ENCODE results near the gene DROSHA. TPM values are rescaled to one million over a fixed set of nuclear protein-coding genes. Genes with fewer than 3 reads are reported as not detected.

Gene DROSHA
- total and polyA plus RNA-seq, 10 donors: 34.8 to 68.5 (median 46.0) TPM

DNA sequence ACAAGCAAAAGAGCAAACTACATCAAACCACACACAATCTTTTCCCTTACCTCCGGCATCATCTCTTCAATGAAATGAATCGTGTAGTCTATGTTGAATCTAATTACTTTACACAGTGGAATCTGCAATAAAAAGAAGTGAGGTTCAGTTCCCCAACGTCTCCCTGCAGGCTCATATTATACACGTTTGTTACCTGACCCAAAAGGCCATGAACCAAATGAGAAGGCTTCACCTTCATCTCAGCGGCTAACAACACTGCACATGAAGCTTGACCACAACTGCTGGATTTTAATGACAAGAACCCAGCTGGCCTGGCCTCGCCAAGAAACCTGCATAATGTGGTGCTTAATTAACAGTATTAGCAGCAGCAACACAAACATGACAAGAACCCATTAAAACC is 45.5 kb downstream of the DROSHA start:
- Histone ChIP-seq H3K27ac (no peak overlapping the region), H3K9me3 (no peaks in the 10 kb centered on the region), H3K36me3 (peaks cover 3 to 99% (median 29%) of the 10 kb centered on the region in 6 donors), H3K4me1 (peaks cover 0 to 10% (median 2%) of the 10 kb centered on the region in 6 donors), H3K27me3 (replicated peaks in 1 of 7) (no peaks in the 10 kb centered on the region), H3K4me3 (no peak overlapping the region)
- no peak for DNase-seq
- intact Hi-C loops (cut with DNase I; ENCODE audit: low total_unique reads): no loop called here
- WGBS, 5 donors: 86 to 95% (median 92%) methylated on average over 6 of the region's 6 CpGs
- TF ChIP-seq POLR2AphosphoS5 (IDR thresholded peaks at IDR 0.05): no peak
- TF ChIP-seq, protein P1, sequence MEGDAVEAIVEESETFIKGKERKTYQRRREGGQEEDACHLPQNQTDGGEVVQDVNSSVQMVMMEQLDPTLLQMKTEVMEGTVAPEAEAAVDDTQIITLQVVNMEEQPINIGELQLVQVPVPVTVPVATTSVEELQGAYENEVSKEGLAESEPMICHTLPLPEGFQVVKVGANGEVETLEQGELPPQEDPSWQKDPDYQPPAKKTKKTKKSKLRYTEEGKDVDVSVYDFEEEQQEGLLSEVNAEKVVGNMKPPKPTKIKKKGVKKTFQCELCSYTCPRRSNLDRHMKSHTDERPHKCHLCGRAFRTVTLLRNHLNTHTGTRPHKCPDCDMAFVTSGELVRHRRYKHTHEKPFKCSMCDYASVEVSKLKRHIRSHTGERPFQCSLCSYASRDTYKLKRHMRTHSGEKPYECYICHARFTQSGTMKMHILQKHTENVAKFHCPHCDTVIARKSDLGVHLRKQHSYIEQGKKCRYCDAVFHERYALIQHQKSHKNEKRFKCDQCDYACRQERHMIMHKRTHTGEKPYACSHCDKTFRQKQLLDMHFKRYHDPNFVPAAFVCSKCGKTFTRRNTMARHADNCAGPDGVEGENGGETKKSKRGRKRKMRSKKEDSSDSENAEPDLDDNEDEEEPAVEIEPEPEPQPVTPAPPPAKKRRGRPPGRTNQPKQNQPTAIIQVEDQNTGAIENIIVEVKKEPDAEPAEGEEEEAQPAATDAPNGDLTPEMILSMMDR (IDR thresholded peaks at IDR 0.05 in 8 of 11, conservative IDR thresholded peaks at IDR 0.05 in 3 of 11): no peak

DNA sequence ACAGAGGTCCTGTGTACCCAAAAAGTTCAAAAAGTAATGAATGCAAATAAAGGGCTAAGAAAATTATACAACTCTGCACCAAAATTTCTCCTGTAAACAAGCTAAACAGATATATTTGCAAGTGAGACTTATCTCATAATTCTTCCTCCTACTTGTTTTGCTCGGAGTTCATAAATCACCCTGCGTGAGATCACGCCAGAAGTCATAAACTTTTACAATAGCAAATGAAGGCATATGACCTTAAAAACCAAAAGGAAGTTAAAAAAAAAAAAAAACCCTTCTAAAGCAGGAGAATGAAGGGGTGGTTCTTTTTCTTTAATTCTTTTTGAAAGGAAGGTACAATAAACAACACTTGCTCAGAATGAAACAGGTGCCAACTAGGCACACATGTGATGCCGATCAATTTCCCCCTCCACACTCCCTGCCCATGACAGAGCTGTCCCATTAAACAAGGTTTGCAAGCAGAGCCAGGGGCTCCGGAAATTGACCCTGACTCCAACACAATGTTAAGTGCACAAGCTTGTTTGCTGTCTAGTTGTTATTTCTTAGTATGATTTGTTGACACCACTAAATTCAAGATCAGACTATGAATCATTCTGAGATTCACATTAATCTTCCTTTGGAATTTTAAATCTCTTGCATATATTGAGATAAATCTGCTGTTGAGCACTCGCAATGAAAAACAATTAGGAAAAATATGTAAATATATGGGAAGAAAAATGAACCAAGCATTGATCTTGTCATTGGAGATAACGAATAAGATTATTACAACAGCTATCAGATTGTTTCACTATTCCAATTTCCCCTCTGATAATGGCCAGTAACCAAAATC is 46.3 kb downstream of the DROSHA start:
- H3K27me3 ChIP-seq (replicated peaks in 1 of 7): no peaks in the 10 kb centered on the region
- peaks cover 3 to 98% (median 28%) of the 10 kb centered on the region in 6 donors for H3K36me3 ChIP-seq
- peaks cover 0 to 10% (median 2%) of the 10 kb centered on the region in 6 donors for H3K4me1 ChIP-seq
- H3K27ac ChIP-seq: peak overlapping the region in 1 of 8 donors; percentile 5
- H3K9me3 ChIP-seq: no peaks in the 10 kb centered on the region
- TF ChIP-seq, protein P1 (IDR thresholded peaks at IDR 0.05 in 8 of 11, conservative IDR thresholded peaks at IDR 0.05 in 3 of 11): no peak
- no peak for TF ChIP-seq POLR2A (IDR thresholded peaks at IDR 0.05)
- TF ChIP-seq POLR2AphosphoS5 (IDR thresholded peaks at IDR 0.05): no peak
- WGBS, 5 donors: 49 to 59% (median 53%) methylated on average over 7 of the region's 7 CpGs
- intact Hi-C loops (cut with DNase I; ENCODE audit: low total_unique reads): no loop called here
- H3K4me3 ChIP-seq: no peak overlapping the region
- no peak for DNase-seq

DNA sequence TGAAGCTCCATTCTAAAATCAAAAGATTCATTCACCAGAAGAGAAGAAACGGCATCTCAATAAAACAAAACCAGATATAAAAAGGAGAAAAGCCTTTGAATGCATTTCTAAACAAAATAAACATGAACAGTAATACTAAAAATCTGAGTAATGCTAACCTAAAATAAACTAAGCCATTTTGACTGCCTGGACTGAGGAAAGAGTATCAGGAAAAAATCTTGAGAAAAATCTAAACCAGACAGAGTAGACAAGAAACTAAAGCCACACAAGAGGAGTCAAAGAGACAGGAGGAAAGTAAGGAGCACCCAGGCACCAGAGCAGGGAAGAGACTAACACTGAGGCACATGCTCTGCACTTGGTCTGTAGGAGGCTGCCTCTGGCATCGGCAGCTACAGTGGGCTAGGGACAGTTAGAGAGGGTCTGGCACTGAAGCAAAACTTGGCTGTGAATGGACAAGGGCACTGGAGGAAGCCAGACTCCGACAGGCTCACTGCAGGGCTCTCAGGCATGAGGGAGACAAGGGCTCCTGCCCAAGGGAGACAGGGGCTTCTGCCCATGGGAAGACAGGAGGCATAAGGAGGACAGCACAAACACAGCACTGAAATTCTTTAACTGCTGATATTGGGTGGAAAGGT is 50.2 kb downstream of the DROSHA start:
- TF ChIP-seq POLR2AphosphoS5 (IDR thresholded peaks at IDR 0.05) (no peak), POLR2A (IDR thresholded peaks at IDR 0.05) (no peak)
- TF ChIP-seq, protein P1 (IDR thresholded peaks at IDR 0.05 in 8 of 11, conservative IDR thresholded peaks at IDR 0.05 in 3 of 11): no peak
- DNase-seq: no peak
- Histone ChIP-seq H3K9me3 (no peaks in the 10 kb centered on the region), H3K27me3 (replicated peaks in 1 of 7) (no peaks in the 10 kb centered on the region), H3K27ac (no peak overlapping the region), H3K36me3 (peaks cover 3 to 92% (median 24%) of the 10 kb centered on the region in 6 donors), H3K4me1 (peaks cover 0 to 10% (median 2%) of the 10 kb centered on the region in 6 donors), H3K4me3 (no peak overlapping the region)
- WGBS, 5 donors: 92 to 97% (median 97%) methylated on average over 2 to 3 of the region's 3 CpGs
- intact Hi-C loops (cut with DNase I; ENCODE audit: low total_unique reads): no loop called here

DNA sequence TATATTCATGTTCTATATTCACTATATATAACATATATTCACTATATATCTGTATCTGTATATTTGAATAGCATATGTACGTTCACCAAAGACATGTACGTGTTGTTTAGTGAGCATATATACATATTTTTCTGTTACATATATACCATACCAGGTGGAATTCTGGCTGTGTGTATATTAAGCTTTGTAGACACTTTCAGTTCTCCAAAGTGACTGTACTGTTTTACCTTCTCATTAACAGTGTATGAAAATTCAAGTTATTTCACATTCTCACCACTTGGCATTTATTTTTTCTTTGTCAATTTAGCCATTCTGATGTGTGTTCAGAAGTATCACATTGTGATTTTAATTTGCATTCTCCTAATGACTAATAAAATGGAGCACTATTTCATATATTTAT is 52.2 kb downstream of the DROSHA start:
- WGBS, 5 donors: 88 to 92% (median 91%) methylated on average over 2 of the region's 2 CpGs

More for the DNA sequence above, 52.2 kb downstream of the DROSHA start:
- Histone ChIP-seq H3K27me3 (replicated peaks in 1 of 7) (no peaks in the 10 kb centered on the region), H3K4me3 (no peak overlapping the region), H3K36me3 (peaks cover 3 to 92% (median 33%) of the 10 kb centered on the region in 6 donors), H3K4me1 (no peaks in the 10 kb centered on the region), H3K27ac (no peak overlapping the region), H3K9me3 (no peaks in the 10 kb centered on the region)
- TF ChIP-seq, protein P1 (IDR thresholded peaks at IDR 0.05 in 8 of 11, conservative IDR thresholded peaks at IDR 0.05 in 3 of 11): no peak
- TF ChIP-seq POLR2AphosphoS5 (IDR thresholded peaks at IDR 0.05) (no peak), POLR2A (IDR thresholded peaks at IDR 0.05) (no peak)
- intact Hi-C loops (cut with DNase I; ENCODE audit: low total_unique reads): no loop called here
- no peak for DNase-seq
